ENCODE measurements around the gene ZNF451.

- no peak for TF ChIP-seq CTCF (IDR thresholded peaks at IDR 0.05)
- no peak for TF ChIP-seq POLR2A (IDR thresholded peaks at IDR 0.05)
- no peak for TF ChIP-seq POLR2AphosphoS5 (IDR thresholded peaks at IDR 0.05)
These were observed 69.1 kb downstream of the ZNF451 start for GRCh38 chr6:57159127-57159526.

Data from upper lobe of left lung (tissue), 4 donors.